Thyroid gland (tissue), 4 donors: ENCODE measurements around the gene CDH24.

Experiments used
- POLR2A ChIP-seq, 2 donors: fragments of 450-650 bp; IDR thresholded peaks; one replicate each; pipeline ENCODE4 v1.6.1; 2017; ENCODE audit warnings: antibody characterized with exemption in 2 of 2, mild to moderate bottlenecking in 2 of 2, moderate library complexity in 1 of 2
- TF ChIP-seq, protein P1 (sequence below), 6 experiments: fragments of 200-600 bp in 3 of 6; fragments of 450-650 bp in 3 of 6; sonication (generic) in 3 of 6; IDR thresholded peaks; one replicate each; pipeline ENCODE4 v1.5.1; 2016 to 2019; ENCODE audit warnings: antibody characterized with exemption in 6 of 6, mild to moderate bottlenecking in 2 of 6, inconsistent platforms in 1 of 6, moderate library complexity in 1 of 6

DNA sequence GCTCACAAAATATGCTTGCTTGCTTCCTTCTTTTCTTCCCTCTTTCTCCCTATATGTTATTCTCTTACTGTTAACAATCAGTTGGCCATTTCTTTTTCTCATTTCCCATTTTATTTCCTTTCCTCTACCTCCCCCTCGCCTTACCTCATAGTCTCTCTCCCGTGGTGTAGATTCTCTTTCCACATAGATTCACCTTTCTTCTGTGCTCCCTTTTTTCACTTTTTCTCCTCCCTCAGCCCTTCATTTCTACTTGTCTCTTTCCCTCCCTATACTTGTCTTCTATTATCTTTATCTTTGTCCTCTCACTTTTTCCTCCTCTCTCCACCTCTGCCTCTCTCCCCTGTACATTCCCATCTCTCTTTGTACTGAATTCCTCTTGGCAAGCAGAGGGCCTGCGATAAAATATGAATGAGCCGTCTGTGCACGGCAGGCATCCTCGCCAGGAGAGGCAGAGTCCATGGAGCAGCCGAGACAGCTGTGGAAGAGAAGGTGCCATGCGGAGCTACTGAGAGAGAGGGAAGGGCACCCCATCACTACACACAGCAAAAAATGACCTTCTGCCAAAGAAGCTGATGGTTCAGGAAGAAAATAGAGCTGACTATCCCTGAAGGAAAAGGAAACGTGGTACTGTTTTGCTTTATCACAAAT is 59.5 kb downstream of the CDH24 start:
- TF ChIP-seq, protein P1, sequence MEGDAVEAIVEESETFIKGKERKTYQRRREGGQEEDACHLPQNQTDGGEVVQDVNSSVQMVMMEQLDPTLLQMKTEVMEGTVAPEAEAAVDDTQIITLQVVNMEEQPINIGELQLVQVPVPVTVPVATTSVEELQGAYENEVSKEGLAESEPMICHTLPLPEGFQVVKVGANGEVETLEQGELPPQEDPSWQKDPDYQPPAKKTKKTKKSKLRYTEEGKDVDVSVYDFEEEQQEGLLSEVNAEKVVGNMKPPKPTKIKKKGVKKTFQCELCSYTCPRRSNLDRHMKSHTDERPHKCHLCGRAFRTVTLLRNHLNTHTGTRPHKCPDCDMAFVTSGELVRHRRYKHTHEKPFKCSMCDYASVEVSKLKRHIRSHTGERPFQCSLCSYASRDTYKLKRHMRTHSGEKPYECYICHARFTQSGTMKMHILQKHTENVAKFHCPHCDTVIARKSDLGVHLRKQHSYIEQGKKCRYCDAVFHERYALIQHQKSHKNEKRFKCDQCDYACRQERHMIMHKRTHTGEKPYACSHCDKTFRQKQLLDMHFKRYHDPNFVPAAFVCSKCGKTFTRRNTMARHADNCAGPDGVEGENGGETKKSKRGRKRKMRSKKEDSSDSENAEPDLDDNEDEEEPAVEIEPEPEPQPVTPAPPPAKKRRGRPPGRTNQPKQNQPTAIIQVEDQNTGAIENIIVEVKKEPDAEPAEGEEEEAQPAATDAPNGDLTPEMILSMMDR (IDR thresholded peaks at IDR 0.05), result no peak
- no peak for TF ChIP-seq POLR2A (IDR thresholded peaks at IDR 0.05)
